ENCODE measurements around the gene E2F4. TPM values are rescaled to one million over a fixed set of nuclear protein-coding genes. Genes with fewer than 3 reads are reported as not detected.

Gene E2F4
- total RNA-seq, 1 experiment from 2014 or later, result 86.2 TPM

DNA sequence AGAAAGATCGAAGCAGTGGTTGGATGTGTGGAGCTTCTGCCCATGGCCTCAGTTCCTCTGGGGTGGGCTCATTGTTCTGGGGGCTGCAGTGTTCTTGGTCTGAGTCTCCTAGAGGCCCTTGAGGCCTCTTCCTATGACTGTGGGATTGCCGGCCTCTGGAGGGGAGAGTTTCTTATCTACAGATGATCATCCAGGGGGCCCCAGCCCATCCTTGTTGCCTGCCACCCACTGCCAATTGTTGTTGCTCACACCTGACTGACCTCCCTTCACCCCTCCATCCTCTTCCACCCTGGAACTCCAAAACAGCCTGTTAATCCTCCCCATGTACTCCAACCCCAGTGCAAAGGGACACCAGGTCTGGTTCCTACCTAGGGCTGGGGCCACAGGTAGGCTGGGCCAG is 47.0 kb upstream of the E2F4 start:
- no peaks in the 10 kb centered on the region for H3K79me2 ChIP-seq (ENCODE audit: low read length)
- no peaks in the 10 kb centered on the region for H3K27me3 ChIP-seq (ENCODE audit: low read length)
- no peak for ATAC-seq
- no peaks in the 10 kb centered on the region for H4K20me1 ChIP-seq (ENCODE audit: low read length)
- H2AFZ ChIP-seq (ENCODE audit: low read length), result no peak overlapping the region
- H3K27ac ChIP-seq (ENCODE audit: low read length), result no peak overlapping the region
- no peaks in the 10 kb centered on the region for H3F3A ChIP-seq (ENCODE audit: low read length, unreplicated experiment)
- H3K36me3 ChIP-seq (ENCODE audit: low read depth, low read length), result no peaks in the 10 kb centered on the region; the same call in 1 of the 2 replicates
- no peaks in the 10 kb centered on the region for H3K9me2 ChIP-seq (replicated peaks; ENCODE audit: low read length)
- H3K4me3 ChIP-seq (ENCODE audit: low read length), result no peak overlapping the region
- intact Hi-C loops (cut with micrococcal nuclease), result no loop called here
- no peak for TF ChIP-seq EZH2 (IDR thresholded peaks at IDR 0.05; ENCODE audit: low read length, unreplicated experiment)
- TF ChIP-seq EZH2phosphoT487 (IDR thresholded peaks at IDR 0.05; ENCODE audit: borderline replicate concordance, low read length), result no peak
- TF ChIP-seq, protein P1, sequence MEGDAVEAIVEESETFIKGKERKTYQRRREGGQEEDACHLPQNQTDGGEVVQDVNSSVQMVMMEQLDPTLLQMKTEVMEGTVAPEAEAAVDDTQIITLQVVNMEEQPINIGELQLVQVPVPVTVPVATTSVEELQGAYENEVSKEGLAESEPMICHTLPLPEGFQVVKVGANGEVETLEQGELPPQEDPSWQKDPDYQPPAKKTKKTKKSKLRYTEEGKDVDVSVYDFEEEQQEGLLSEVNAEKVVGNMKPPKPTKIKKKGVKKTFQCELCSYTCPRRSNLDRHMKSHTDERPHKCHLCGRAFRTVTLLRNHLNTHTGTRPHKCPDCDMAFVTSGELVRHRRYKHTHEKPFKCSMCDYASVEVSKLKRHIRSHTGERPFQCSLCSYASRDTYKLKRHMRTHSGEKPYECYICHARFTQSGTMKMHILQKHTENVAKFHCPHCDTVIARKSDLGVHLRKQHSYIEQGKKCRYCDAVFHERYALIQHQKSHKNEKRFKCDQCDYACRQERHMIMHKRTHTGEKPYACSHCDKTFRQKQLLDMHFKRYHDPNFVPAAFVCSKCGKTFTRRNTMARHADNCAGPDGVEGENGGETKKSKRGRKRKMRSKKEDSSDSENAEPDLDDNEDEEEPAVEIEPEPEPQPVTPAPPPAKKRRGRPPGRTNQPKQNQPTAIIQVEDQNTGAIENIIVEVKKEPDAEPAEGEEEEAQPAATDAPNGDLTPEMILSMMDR (conservative IDR thresholded peaks at IDR 0.05; ENCODE audit: low read depth, low read length), result no peak
- no peak overlapping the region for H3K9ac ChIP-seq (ENCODE audit: low read length)
- H3K4me1 ChIP-seq (ENCODE audit: insufficient read depth, low read length), result no peaks in the 10 kb centered on the region
- DNase-seq, result no peak
- CTCF ChIA-PET, result no interaction called here
- no peak overlapping the region for H3K4me2 ChIP-seq (ENCODE audit: low read length)
- H3K9me3 ChIP-seq (ENCODE audit: low read length), result no peaks in the 10 kb centered on the region
- POLR2A ChIA-PET (ENCODE audit: unreplicated experiment), result no interaction called here
- no TSS peak for BruUV-seq (replicated peaks)

DNA sequence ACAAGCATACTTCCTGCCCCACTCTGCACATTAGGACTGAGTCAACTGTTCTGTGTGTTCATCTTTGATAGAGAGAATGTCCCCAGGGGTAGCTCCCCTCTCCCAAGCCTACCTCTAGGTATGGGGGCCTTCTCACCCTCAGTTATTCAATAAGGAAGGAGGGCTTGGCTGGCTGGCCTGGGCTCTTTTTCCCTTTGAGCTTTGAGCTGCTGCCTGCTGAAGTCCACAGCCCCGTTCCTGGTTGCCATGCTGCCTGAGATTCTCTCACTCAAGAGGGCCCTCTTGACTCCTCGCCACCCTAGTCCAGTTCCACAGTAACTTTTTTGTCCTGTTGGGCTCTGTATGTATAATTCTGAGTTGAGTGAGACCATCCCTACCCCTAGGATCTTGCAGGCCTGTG is 46.2 kb upstream of the E2F4 start:
- no peaks in the 10 kb centered on the region for H3K4me1 ChIP-seq (ENCODE audit: insufficient read depth, low read length)
- H3K9me2 ChIP-seq (replicated peaks; ENCODE audit: low read length), result no peaks in the 10 kb centered on the region
- BruUV-seq (replicated peaks), result no TSS peak
- H3F3A ChIP-seq (ENCODE audit: low read length, unreplicated experiment), result no peaks in the 10 kb centered on the region
- H4K20me1 ChIP-seq (ENCODE audit: low read length), result no peaks in the 10 kb centered on the region
- no peaks in the 10 kb centered on the region for H3K9me3 ChIP-seq (ENCODE audit: low read length)
- no peak overlapping the region for H3K27ac ChIP-seq (ENCODE audit: low read length)
- H3K4me2 ChIP-seq (ENCODE audit: low read length), result no peak overlapping the region
- H3K79me2 ChIP-seq (ENCODE audit: low read length), result no peaks in the 10 kb centered on the region
- intact Hi-C loops (cut with micrococcal nuclease), result no loop called here
- CTCF ChIA-PET, result no interaction called here
- no peaks in the 10 kb centered on the region; the same call in 1 of the 2 replicates for H3K36me3 ChIP-seq (ENCODE audit: low read depth, low read length)
- ATAC-seq (no peak), DNase-seq (no peak)
- no peak for TF ChIP-seq EZH2 (IDR thresholded peaks at IDR 0.05; ENCODE audit: low read length, unreplicated experiment)
- no peak for TF ChIP-seq EZH2phosphoT487 (IDR thresholded peaks at IDR 0.05; ENCODE audit: borderline replicate concordance, low read length)
- TF ChIP-seq, protein P1 (conservative IDR thresholded peaks at IDR 0.05; ENCODE audit: low read depth, low read length), result no peak
- POLR2A ChIA-PET (ENCODE audit: unreplicated experiment), result no interaction called here
- H3K27me3 ChIP-seq (ENCODE audit: low read length), result no peaks in the 10 kb centered on the region
- no peak overlapping the region for H3K9ac ChIP-seq (ENCODE audit: low read length)
- no peak overlapping the region for H3K4me3 ChIP-seq (ENCODE audit: low read length)
- no peak overlapping the region for H2AFZ ChIP-seq (ENCODE audit: low read length)

DNA sequence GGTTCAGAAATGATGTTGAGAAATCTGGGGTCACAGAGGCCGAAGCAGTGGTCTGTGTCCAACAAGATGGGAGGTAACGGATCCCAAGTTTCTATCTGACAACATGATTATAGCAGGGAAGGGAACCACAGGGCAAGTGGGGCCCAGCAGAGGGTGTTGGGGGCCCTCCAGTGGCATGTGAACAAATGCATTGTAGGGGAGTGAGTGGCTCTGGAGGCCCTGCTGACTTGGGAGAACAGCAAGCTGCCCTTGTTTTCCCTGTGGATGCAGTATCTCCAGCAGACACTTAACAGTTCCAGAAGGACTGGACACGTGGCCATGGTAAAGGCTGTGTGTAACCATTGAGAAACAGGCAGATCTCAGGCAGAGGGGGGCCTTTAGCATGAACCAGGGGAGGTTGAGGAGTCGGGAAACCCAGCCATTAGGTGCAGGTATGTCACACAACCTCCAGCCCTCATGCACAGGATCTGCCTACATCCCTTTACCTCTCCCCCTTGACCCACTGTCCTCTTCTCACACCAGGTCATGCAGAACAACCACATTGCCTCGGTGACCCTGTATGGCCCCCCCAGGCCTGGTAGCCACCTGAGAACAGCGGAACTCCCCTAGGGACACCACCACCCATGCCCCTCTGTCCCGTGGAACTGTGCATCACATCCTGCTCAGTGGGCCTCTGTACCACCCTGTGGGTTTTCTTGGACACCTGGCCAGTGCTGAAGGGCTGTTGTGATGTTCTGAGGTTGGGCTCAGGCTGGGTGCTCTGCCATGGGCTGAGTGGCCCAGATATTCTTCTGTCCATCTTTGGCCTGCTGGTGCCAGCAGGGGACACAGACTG is 45.2 kb upstream of the E2F4 start:
- H3K4me1 ChIP-seq (ENCODE audit: insufficient read depth, low read length), result no peaks in the 10 kb centered on the region
- no peaks in the 10 kb centered on the region for H3K27me3 ChIP-seq (ENCODE audit: low read length)
- no peaks in the 10 kb centered on the region for H4K20me1 ChIP-seq (ENCODE audit: low read length)
- no peaks in the 10 kb centered on the region for H3K9me3 ChIP-seq (ENCODE audit: low read length)
- H3F3A ChIP-seq (ENCODE audit: low read length, unreplicated experiment), result no peaks in the 10 kb centered on the region
- H3K27ac ChIP-seq (ENCODE audit: low read length), result no peak overlapping the region
- intact Hi-C loops (cut with micrococcal nuclease), result no loop called here
- CTCF ChIA-PET, result no interaction called here
- H2AFZ ChIP-seq (ENCODE audit: low read length), result no peak overlapping the region
- POLR2A ChIA-PET (ENCODE audit: unreplicated experiment), result no interaction called here
- ATAC-seq (no peak), DNase-seq (no peak)
- H3K9me2 ChIP-seq (replicated peaks; ENCODE audit: low read length), result no peaks in the 10 kb centered on the region
- no TSS peak for BruUV-seq (replicated peaks)
- no peak overlapping the region for H3K4me2 ChIP-seq (ENCODE audit: low read length)
- no peak overlapping the region for H3K9ac ChIP-seq (ENCODE audit: low read length)
- no peak overlapping the region for H3K4me3 ChIP-seq (ENCODE audit: low read length)
- H3K79me2 ChIP-seq (ENCODE audit: low read length), result no peaks in the 10 kb centered on the region
- H3K36me3 ChIP-seq (ENCODE audit: low read depth, low read length), result no peaks in the 10 kb centered on the region; the same call in 1 of the 2 replicates
- TF ChIP-seq, protein P1 (conservative IDR thresholded peaks at IDR 0.05; ENCODE audit: low read depth, low read length), result no peak
- TF ChIP-seq EZH2phosphoT487 (IDR thresholded peaks at IDR 0.05; ENCODE audit: borderline replicate concordance, low read length) (no peak), EZH2 (IDR thresholded peaks at IDR 0.05; ENCODE audit: low read length, unreplicated experiment) (no peak)
